Esophagus (tissue), 2 donors: ENCODE results near the gene SAFB. TPM values are rescaled to one million over a fixed set of nuclear protein-coding genes. Genes with fewer than 3 reads are reported as not detected.

Source experiments
- H3K27ac ChIP-seq, 2 donors: one replicate each; pipeline ENCODE4 v1.5.1; 2013; ENCODE audit warnings: low read depth in 2 of 2, mild to moderate bottlenecking in 2 of 2, inconsistent platforms in 1 of 2, low read length in 1 of 2, moderate library complexity in 1 of 2
- H3K27me3 ChIP-seq, 2 donors: one replicate each; pipeline ENCODE4 v1.6.1; 2013; ENCODE audit warnings: low read length in 2 of 2, control low read depth in 1 of 2, mild to moderate bottlenecking in 1 of 2; ENCODE audit not compliant: insufficient read depth in 2 of 2, control insufficient read depth in 1 of 2
- H3K36me3 ChIP-seq, 2 donors: one replicate each; pipeline ENCODE4 v1.6.1; 2013; ENCODE audit warnings: low read length in 1 of 2; ENCODE audit not compliant: control insufficient read depth in 2 of 2, insufficient read depth in 2 of 2
- H3K4me1 ChIP-seq, 2 donors: one replicate each; pipeline ENCODE4 v1.6.1; 2013; ENCODE audit warnings: low read length in 1 of 2; ENCODE audit not compliant: control insufficient read depth in 2 of 2, insufficient read depth in 2 of 2
- H3K4me3 ChIP-seq, 2 donors: one replicate each; pipeline ENCODE4 v1.5.1; 2013; ENCODE audit warnings: low read length in 2 of 2, mild to moderate bottlenecking in 2 of 2, low read depth in 1 of 2, moderate library complexity in 1 of 2
- H3K9me3 ChIP-seq, 2 donors: one replicate each; pipeline ENCODE4 v1.6.1; 2013; ENCODE audit warnings: mild to moderate bottlenecking in 2 of 2, low read depth in 1 of 2, low read length in 1 of 2, moderate library complexity in 1 of 2; ENCODE audit not compliant: control insufficient read depth in 2 of 2, insufficient read depth in 1 of 2
- WGBS, 2 donors: extraction: QIAGEN DNeasy Blood & Tissue Kit; methylation state at CpG; one replicate each; pipeline ENCODE4 v1.1.7; 2013; 5-methylcytosine and 5-hydroxymethylcytosine counted together
- polyA plus RNA-seq, 2 donors: library from polyadenylated mRNA; stranded (reverse); fragments of 200-250 nt; gene quantifications; one replicate each; pipeline ENCODE4 v1.2.3, GENCODE V29; 2013
- donor health status: healthy with polysubstance abuse.
- donor health status: Bipolar disorder and iron deficiency.

Gene SAFB
- polyA plus RNA-seq, 2 donors = 44.2 to 48.5 TPM

DNA sequence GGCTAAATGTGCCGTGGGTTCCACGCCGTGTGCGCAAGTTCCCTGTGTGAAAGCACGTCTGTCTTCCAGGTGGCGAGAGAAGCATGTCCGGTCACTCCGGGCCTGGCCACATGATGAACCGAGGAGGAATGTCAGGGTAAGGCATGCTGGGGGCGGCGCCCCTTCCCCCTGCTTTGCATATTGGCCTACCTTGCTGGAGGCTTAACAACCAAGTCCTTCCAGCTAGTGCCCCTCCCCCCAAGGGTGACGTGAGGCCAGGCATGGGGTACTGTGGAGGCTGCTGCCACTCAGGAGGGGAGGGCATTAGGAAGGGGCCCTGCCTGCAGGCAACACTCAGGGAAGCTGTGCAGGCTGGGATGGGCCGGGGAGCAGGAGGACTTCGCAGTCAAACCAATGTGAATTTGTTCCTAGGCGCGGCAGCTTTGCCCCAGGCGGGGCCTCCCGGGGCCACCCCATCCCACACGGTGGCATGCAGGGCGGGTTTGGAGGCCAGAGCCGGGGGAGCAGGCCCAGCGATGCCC is 44.9 kb downstream of the SAFB start:
- WGBS, 2 donors = 83 to 85% methylated on average over 22 of the region's 22 CpGs
- Histone ChIP-seq H3K9me3 (no peaks in the 10 kb centered on the region), H3K27ac (no peak overlapping the region)

DNA sequence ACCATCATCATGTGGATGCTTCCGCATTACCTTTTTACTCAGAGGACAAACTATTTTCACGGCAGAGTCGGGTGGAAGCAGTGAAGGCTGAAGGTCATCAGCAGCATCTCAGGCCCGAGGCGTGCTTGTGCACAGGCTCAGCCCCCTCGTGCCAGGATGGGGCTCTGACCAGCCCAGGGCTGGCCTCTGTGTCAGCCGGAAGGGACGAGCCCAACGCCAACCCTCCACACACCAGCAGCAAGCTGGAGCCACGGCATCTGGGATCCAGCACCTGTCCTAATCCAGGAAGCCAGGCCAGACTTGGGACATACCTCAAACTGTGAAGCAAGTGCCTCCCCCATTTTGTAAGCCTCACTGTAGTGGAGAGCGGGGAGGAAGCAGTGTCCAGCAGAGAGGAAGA is 46.3 kb downstream of the SAFB start:
- 84 to 88% methylated on average over 11 of the region's 11 CpGs for WGBS, 2 donors
- Histone ChIP-seq H3K36me3 (peaks cover 21 to 41% of the 10 kb centered on the region in 2 donors), H3K4me3 (no peak overlapping the region)

More for the DNA sequence above, 44.9 kb downstream of the SAFB start:
- H3K36me3 ChIP-seq = peaks cover 26 to 50% of the 10 kb centered on the region in 2 donors
- no peak overlapping the region for H3K4me3 ChIP-seq
- no peaks in the 10 kb centered on the region for H3K4me1 ChIP-seq
- no peaks in the 10 kb centered on the region for H3K27me3 ChIP-seq

DNA sequence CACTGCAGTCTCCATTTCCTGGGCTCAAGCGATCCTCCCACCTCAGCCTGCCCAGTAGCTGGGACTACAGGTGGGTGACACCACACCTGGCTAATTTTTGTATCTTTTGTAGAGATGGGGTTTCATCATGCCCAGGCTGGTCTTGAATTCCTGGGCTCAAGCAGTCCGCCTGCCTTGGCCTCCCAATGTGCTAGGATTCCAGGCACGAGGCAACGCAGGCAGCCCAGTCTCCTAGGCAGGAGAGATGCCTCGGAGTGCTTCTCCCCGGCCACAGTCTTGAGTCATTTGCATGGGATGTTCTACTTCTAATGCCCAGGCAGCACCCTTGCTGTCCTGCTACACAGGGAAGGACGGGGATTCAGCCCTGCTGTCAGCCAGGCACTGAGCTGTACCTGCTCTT is 48.7 kb downstream of the SAFB start:
- 75 to 83% methylated on average over 7 of the region's 7 CpGs for WGBS, 2 donors
- Histone ChIP-seq H3K27ac (no peak overlapping the region), H3K27me3 (no peaks in the 10 kb centered on the region), H3K4me1 (no peaks in the 10 kb centered on the region), H3K4me3 (no peak overlapping the region), H3K36me3 (peaks cover 16 to 30% of the 10 kb centered on the region in 2 donors), H3K9me3 (no peaks in the 10 kb centered on the region)

More for the DNA sequence above, 46.3 kb downstream of the SAFB start:
- Histone ChIP-seq H3K9me3 (no peaks in the 10 kb centered on the region), H3K27me3 (no peaks in the 10 kb centered on the region), H3K27ac (no peak overlapping the region), H3K4me1 (no peaks in the 10 kb centered on the region)

DNA sequence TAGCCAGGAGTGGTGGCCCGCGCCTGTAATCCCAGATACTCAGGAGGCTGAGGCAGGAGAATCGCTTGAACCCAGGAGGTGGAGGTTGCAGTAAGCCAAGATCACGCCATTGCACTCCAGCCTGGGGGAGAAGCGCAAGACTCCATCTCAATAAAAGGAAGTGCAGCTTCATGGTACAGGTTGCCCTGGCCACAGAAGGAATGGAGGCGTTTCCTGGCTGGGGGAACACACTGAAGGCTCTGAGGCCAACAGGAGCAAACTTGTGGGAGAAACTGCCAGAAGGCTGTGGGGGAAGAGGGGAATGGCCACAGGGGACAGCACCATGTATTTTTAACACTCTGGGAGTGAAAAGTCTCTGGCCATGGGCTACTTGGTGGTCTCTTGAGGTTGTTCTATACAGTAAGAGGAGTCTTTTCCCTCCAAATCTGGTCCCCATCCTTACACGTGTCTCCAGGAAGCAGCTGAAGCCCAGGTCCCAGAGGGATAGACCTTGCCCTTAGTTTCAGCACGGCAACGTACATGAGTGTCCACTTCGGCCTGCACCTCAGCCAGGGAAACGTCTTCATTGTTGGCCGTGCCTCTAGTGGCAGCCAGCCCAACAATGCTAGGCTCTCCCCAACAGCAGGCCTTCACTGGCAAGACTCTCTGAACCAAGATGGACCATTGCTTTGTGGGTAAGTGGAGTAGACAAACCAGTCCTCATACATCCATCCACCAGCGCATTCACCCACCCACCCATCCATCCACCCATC is 50.0 kb downstream of the SAFB start:
- no peaks in the 10 kb centered on the region for H3K27me3 ChIP-seq
- no peak overlapping the region for H3K27ac ChIP-seq
- no peak overlapping the region for H3K4me3 ChIP-seq
- H3K9me3 ChIP-seq = no peaks in the 10 kb centered on the region
- H3K36me3 ChIP-seq = peaks cover 6 to 20% of the 10 kb centered on the region in 2 donors
- H3K4me1 ChIP-seq = no peaks in the 10 kb centered on the region
- 90 to 93% methylated on average over 13 of the region's 13 CpGs for WGBS, 2 donors

DNA sequence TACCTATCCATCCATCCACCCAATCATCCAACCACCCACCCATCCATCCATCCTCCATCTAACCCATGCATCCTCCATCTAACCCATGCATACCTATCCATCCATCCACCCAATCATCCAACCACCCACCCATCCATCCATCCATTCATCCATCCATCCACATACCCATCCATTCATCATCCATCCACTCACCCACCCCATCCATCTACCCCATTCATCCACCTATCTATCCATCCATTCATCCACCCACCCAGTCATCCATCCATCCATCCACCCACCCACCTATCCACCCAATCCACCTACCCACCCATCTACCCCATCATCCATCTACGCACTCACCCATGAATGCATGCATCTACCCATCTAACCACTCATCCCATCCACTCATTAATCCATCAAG is 50.9 kb downstream of the SAFB start:
- Histone ChIP-seq H3K27ac (no peak overlapping the region), H3K27me3 (no peaks in the 10 kb centered on the region), H3K4me3 (no peak overlapping the region), H3K9me3 (no peaks in the 10 kb centered on the region), H3K36me3 (peaks cover 5 to 21% of the 10 kb centered on the region in 2 donors), H3K4me1 (no peaks in the 10 kb centered on the region)
- WGBS, 2 donors = 97 to 100% methylated on average over 1 of the region's 1 CpG

DNA sequence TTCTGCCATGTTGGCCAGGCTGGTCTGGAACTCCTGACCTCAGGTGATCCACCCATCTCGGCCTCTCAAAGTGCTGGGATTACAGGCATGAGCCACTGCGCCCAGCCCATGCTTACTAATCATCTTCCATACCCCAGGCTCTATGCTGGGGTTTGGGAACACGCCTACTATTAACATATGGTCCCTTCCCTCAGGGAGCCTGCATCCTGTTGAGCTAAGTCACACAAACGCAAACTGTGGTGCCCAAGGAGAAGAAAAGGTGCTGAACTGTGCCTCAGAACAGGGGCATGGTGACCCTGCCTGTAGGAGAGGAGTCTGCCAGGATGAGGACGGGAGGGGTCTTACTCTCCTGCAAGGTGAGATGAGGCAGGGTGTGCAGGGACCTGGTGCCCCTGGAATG is 51.8 kb downstream of the SAFB start:
- Histone ChIP-seq H3K4me3 (no peak overlapping the region), H3K27me3 (no peaks in the 10 kb centered on the region), H3K4me1 (peaks cover 4 to 6% of the 10 kb centered on the region in 2 donors), H3K27ac (no peak overlapping the region), H3K9me3 (no peaks in the 10 kb centered on the region), H3K36me3 (peaks cover 0 to 12% of the 10 kb centered on the region in 2 donors)
- 62 to 74% methylated on average over 5 of the region's 5 CpGs for WGBS, 2 donors

DNA sequence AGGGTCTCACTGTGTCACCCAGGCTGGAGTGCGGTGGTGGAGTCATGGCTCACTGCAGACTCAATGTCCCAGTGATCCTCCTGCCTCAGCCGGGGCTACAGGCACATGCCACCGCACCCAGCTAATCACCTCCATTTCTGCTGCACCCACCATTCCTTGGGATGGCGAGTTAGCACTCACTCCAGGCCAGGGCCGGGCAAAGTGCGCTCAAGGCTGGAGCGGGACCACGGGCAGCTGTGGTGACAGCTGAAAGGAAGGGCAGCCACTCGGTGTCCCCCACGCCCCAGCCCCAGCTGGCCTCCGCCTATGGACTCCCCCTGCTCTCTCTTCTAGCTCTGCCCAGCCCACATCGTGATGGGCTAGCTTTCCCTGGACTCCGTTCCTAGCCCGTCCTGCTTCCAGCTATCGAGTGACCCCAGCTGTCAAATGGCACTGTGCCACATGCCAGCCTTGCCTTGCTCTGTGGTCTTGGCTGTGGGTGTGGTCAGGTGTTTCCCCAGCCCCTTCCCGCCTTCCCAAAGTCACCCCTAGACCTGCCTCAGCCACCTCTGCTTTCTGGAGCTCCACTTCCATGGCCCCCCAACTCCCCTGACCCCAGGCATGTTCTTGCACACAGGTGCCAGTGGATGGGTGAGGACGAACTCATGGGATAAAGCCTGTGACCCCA is 53.4 kb downstream of the SAFB start:
- H3K27me3 ChIP-seq = no peaks in the 10 kb centered on the region
- 65 to 66% methylated on average over 17 of the region's 17 CpGs for WGBS, 2 donors
- H3K9me3 ChIP-seq = no peaks in the 10 kb centered on the region
- H3K4me1 ChIP-seq = peaks cover 4 to 8% of the 10 kb centered on the region in 2 donors
- no peak overlapping the region for H3K4me3 ChIP-seq
- no peak overlapping the region for H3K27ac ChIP-seq
- peaks cover 0 to 11% of the 10 kb centered on the region in 2 donors for H3K36me3 ChIP-seq

DNA sequence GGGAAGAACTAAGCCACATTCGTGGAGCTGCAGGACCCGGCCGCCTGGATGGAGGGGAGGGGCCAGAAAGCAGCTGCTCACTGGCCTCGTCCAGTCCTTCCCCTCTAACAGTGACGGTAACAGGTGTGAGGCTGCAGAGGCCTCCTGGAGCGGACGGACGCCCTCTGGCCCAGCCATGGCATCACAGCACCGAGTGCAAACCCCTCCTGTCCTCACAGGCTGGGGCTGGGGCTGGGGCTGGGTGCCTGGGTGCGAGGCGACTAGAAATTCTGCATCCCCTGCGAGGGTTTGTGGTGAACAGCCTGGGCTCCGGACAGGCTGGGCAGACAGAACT is 53.9 kb downstream of the SAFB start:
- WGBS, 2 donors = 69 to 75% methylated on average over 13 of the region's 13 CpGs
- peaks cover 0 to 9% of the 10 kb centered on the region in 2 donors for H3K36me3 ChIP-seq
- H3K4me1 ChIP-seq = peaks cover 4 to 11% of the 10 kb centered on the region in 2 donors
- H3K9me3 ChIP-seq = no peaks in the 10 kb centered on the region
- no peak overlapping the region for H3K4me3 ChIP-seq
- H3K27ac ChIP-seq = no peak overlapping the region
- H3K27me3 ChIP-seq = no peaks in the 10 kb centered on the region

DNA sequence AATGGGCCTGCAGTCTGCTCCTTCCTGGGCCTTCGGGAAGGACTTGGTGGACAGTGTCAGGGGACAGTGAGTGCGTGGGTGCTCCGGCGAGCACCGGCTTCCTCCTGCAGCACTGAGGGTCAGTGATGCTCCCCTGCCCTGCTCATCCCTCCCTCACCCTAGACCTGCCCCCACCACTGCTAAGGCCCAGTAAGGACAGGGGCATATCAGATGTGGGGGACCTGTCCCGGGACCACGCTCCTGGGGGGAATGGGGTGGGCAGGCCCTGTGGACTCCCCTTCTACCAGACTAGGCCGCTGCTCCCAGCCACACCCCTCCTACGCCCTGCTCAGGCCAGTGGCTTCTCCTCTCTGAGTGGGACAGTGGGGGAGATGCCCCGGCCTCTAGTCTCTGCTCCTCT is 54.3 kb downstream of the SAFB start:
- H3K9me3 ChIP-seq = no peaks in the 10 kb centered on the region
- no peak overlapping the region for H3K4me3 ChIP-seq
- H3K4me1 ChIP-seq = peaks cover 4 to 11% of the 10 kb centered on the region in 2 donors
- no peak overlapping the region for H3K27ac ChIP-seq
- peaks cover 0 to 5% of the 10 kb centered on the region in 2 donors for H3K36me3 ChIP-seq
- 88 to 90% methylated on average over 10 of the region's 10 CpGs for WGBS, 2 donors
- no peaks in the 10 kb centered on the region for H3K27me3 ChIP-seq
